IMR-90 (cell line): ENCODE results near the gene CTNND2. TPM values are rescaled to one million over a fixed set of nuclear protein-coding genes. Genes with fewer than 3 reads are reported as not detected.

Experiments
- ATAC-seq: fragments of 200-7000 bp; cut with Tn5 transposase; 2 replicates; pipeline ENCODE4 v1.9.1; 2020; ENCODE audit warnings: low read depth, mild to moderate bottlenecking, moderate library complexity
- BruUV-seq: library from RNA; stranded (reverse); fragments of 400-500 nt; replicated peaks from 2 replicates; lab custom pipeline; 2021; lab: Mats Ljungman, UMichigan
- CTCF ChIA-PET: fragments of 300-600 bp; formaldehyde crosslinking; extraction: SDS; loops from one replicate; lab custom pipeline; 2021; ENCODE audit warnings: antibody characterized with exemption; lab: Yijun Ruan, JAX
- POLR2A ChIA-PET: fragments of 300-600 bp; sonication (Branson Sonifier 250); formaldehyde crosslinking; loops from one replicate; lab custom pipeline; 2022; ENCODE audit warnings: antibody characterized with exemption; ENCODE audit not compliant: unreplicated experiment; lab: Charles Lee
- DNase-seq: peaks from one replicate; pipeline ENCODE4 v3.0.0; 2013
- H2AFZ ChIP-seq: replicated peaks from 2 replicates; pipeline ENCODE3; 2013; ENCODE audit warnings: low read length, mild to moderate bottlenecking; ENCODE audit not compliant: poor library complexity
- H2AK5ac ChIP-seq: 2 replicates; pipeline ENCODE4 v1.6.1; 2013; ENCODE audit warnings: low read depth, low read length, inconsistent platforms
- H2AK9ac ChIP-seq: replicated peaks from 2 replicates; pipeline ENCODE3; 2013; ENCODE audit warnings: mild to moderate bottlenecking, low read depth, low read length, moderate library complexity; ENCODE audit not compliant: poor library complexity
- H2BK120ac ChIP-seq: 2 replicates; pipeline ENCODE4 v1.6.1; 2013; ENCODE audit warnings: low read depth, low read length, inconsistent platforms
- H2BK15ac ChIP-seq: 3 replicates; pipeline ENCODE4 v1.6.1; 2013; ENCODE audit warnings: low read depth, low read length, inconsistent platforms
- H2BK20ac ChIP-seq: 2 replicates; pipeline ENCODE4 v1.6.1; 2013; ENCODE audit warnings: low read depth, mild to moderate bottlenecking, inconsistent platforms, low read length, moderate library complexity
- H2BK5ac ChIP-seq: 2 replicates; pipeline ENCODE4 v1.6.1; 2013; ENCODE audit warnings: mild to moderate bottlenecking, low read depth, low read length, inconsistent platforms; ENCODE audit not compliant: poor library complexity, severe bottlenecking
- H3K14ac ChIP-seq: replicated peaks from 2 replicates; pipeline ENCODE4 v1.6.1; 2013; ENCODE audit warnings: low read depth, low read length, inconsistent platforms
- H3K18ac ChIP-seq: 2 replicates; pipeline ENCODE4 v1.6.1; 2013; ENCODE audit warnings: low read depth, low read length, control low read depth
- H3K23ac ChIP-seq: 2 replicates; pipeline ENCODE4 v1.6.1; 2013; ENCODE audit warnings: low read depth, low read length, inconsistent platforms
- H3K27ac ChIP-seq: 2 replicates; pipeline ENCODE4 v1.5.1; 2013; ENCODE audit warnings: mild to moderate bottlenecking, control low read depth, low read length; ENCODE audit not compliant: insufficient read depth
- H3K27me3 ChIP-seq: 2 replicates; pipeline ENCODE4 v1.6.1; 2013; ENCODE audit warnings: low read length; ENCODE audit not compliant: control insufficient read depth, insufficient read depth
- H3K36me3 ChIP-seq: 2 replicates; pipeline ENCODE4 v1.6.1; 2013; ENCODE audit warnings: low read length, mixed read lengths; ENCODE audit not compliant: control insufficient read depth, insufficient read depth
- H3K4ac ChIP-seq: 2 replicates; pipeline ENCODE4 v1.6.1; 2013; ENCODE audit warnings: low read depth, low read length, inconsistent platforms
- H3K4me1 ChIP-seq: 2 replicates; pipeline ENCODE4 v1.6.1; 2013; ENCODE audit warnings: low read length, mixed read lengths; ENCODE audit not compliant: control insufficient read depth, insufficient read depth
- H3K4me2 ChIP-seq: 2 replicates; pipeline ENCODE4 v1.6.1; 2013; ENCODE audit warnings: low read depth, mild to moderate bottlenecking, control low read depth, low read length, moderate library complexity
- H3K4me3 ChIP-seq: 2 replicates; pipeline ENCODE4 v1.5.1; 2013; ENCODE audit warnings: low read depth, mild to moderate bottlenecking, control low read depth, low read length, moderate library complexity; ENCODE audit not compliant: insufficient read depth
- H3K56ac ChIP-seq: 2 replicates; pipeline ENCODE4 v1.6.1; 2013; ENCODE audit warnings: low read length, inconsistent platforms; ENCODE audit not compliant: insufficient read depth; ENCODE audit errors: extremely low read depth
- H3K79me1 ChIP-seq, 2 experiments: 2 replicates each; pipeline ENCODE4 v1.6.1; 2013; ENCODE audit warnings: low read length in 2 of 2, inconsistent platforms in 1 of 2, low read depth in 1 of 2
- H3K9ac ChIP-seq: 2 replicates; pipeline ENCODE4 v1.6.1; 2013; ENCODE audit warnings: low read depth, low read length, control low read depth
- H3K9me1 ChIP-seq: 2 replicates; pipeline ENCODE4 v1.6.1; 2013; ENCODE audit warnings: low read length, inconsistent platforms; ENCODE audit not compliant: insufficient read depth
- H3K9me3 ChIP-seq: 2 replicates; pipeline ENCODE4 v1.6.1; 2013; ENCODE audit warnings: low read length; ENCODE audit not compliant: control insufficient read depth, insufficient read depth
- H4K20me1 ChIP-seq: 2 replicates; pipeline ENCODE4 v1.6.1; 2013; ENCODE audit warnings: low read length, inconsistent platforms; ENCODE audit not compliant: insufficient read depth
- H4K5ac ChIP-seq: 2 replicates; pipeline ENCODE4 v1.6.1; 2013; ENCODE audit warnings: mild to moderate bottlenecking, low read depth, low read length, control low read depth
- H4K8ac ChIP-seq, 2 experiments: 2 replicates each; pipeline ENCODE4 v1.6.1; 2013; ENCODE audit warnings: low read depth in 2 of 2, low read length in 2 of 2, control low read depth in 1 of 2, inconsistent platforms in 1 of 2
- H4K91ac ChIP-seq: 2 replicates; pipeline ENCODE4 v1.6.1; 2013; ENCODE audit warnings: low read depth, low read length, inconsistent platforms; ENCODE audit not compliant: insufficient read depth
- CHD1 ChIP-seq: IDR thresholded peaks from 2 replicates; pipeline ENCODE4 v1.6.1; 2012; ENCODE audit warnings: low read depth, low read length, improper control_type of control experiment
- MXI1 ChIP-seq: IDR thresholded peaks from 2 replicates; pipeline ENCODE4 v1.6.1; 2012; ENCODE audit warnings: low read depth, mild to moderate bottlenecking, low read length, moderate library complexity, borderline replicate concordance
- NFE2L2 ChIP-seq: fragments of 150-350 bp; IDR thresholded peaks from 2 replicates; pipeline ENCODE4 v1.6.1; 2016; ENCODE audit warnings: low read depth, mild to moderate bottlenecking, low read length
- POLR2A ChIP-seq: IDR thresholded peaks from 2 replicates; pipeline ENCODE4 v1.6.1; 2012; ENCODE audit warnings: mild to moderate bottlenecking, low read depth, low read length
- RCOR1 ChIP-seq: IDR thresholded peaks from 2 replicates; pipeline ENCODE4 v1.6.1; 2012; ENCODE audit warnings: mild to moderate bottlenecking, low read length, improper control_type of control experiment; ENCODE audit not compliant: insufficient replicate concordance
- SMC3 ChIP-seq: fragments of 150-350 bp; IDR thresholded peaks from 2 replicates; pipeline ENCODE4 v1.6.1; 2016; ENCODE audit warnings: low read depth, mild to moderate bottlenecking, antibody characterized with exemption, low read length, moderate library complexity
- WGBS, 2 experiments: methylation state at CpG; one replicate each; pipeline versions ENCODE4 v1.1.5 to v1.1.7; 2013; ENCODE audit warnings: missing lambda C conversion rate in 2 of 2; ENCODE audit not compliant: insufficient read length in 1 of 2; ENCODE audit errors: extremely low coverage in 2 of 2; 5-methylcytosine and 5-hydroxymethylcytosine counted together
- dilution Hi-C: fragments of 300-500 bp; cut with HindIII; formaldehyde crosslinking; loops from one replicate; pipeline ENCODE4 v1.14.3; 2018; ENCODE audit warnings: low sequenced_read_pairs; ENCODE audit not compliant: unreplicated experiment
- in situ Hi-C: fragments of 300-500 bp; cut with MboI; formaldehyde crosslinking; loops from 3 replicates; pipeline ENCODE4 v1.14.3; 2019; ENCODE audit warnings: low sequenced_read_pairs, inconsistent platforms, mixed read lengths
- intact Hi-C: fragments of 100-400 bp; cut with micrococcal nuclease; formaldehyde crosslinking; loops from 2 replicates; pipeline ENCODE4 v1.10.0; 2022
- polyA plus RNA-seq, 3 experiments: library from polyadenylated mRNA; depleted of rRNA; stranded (reverse); fragments of >200 nt; gene quantifications; 2 replicates each; pipeline ENCODE4 v1.2.3, GENCODE V29; 2012; ENCODE audit warnings: low replicate concordance in 1 of 3
- total RNA-seq: library from RNA; depleted of rRNA; stranded (reverse); fragments of >200 nt; gene quantifications from 2 replicates; pipeline ENCODE4 v1.2.3, GENCODE V29; 2012
- TF ChIP-seq, protein P1 (sequence below): fragments of 150-350 bp; IDR thresholded peaks from 2 replicates; pipeline ENCODE4 v1.6.1; 2016; ENCODE audit warnings: low read depth, mild to moderate bottlenecking, low read length, moderate library complexity, borderline replicate concordance
- TF ChIP-seq, protein P2 (sequence below): fragments of 150-350 bp; IDR thresholded peaks from 2 replicates; pipeline ENCODE4 v1.6.1; 2017; ENCODE audit warnings: mild to moderate bottlenecking, antibody characterized with exemption, low read length, low read depth

CTNND2 gene
- total and polyA plus RNA-seq, 2 of the 4 experiments (the other 2 are of a cell fraction): not detected

DNA sequence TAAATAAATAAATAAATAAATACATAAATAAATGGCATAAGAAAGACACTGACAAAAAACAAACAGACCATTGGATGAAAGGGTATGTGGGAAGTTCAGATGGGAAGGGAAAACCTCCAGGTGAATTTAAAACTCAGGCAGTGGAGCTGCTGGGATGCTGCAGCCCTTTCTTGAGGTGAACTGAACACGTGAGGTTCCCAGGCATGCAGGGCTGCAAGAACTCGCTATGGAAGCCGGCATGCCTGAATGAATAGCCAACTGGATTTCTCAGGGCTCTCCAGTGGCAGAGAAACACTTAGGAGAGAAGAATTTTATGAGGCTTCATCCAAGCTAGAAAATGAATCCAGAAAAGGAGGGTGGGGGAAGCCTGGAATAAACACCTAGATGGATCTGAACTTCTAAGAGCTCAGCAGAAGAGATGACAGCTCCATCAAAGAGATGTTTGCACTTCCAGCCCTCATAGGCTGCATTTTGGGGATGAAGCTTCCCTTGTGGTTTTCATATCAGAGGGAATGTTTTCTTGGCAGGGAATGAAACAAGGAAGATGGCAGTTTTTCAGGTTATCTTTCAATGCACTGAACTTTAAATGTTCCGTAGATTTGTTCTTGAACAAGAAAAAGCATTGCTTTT lies 919.0 kb downstream of the CTNND2 start:
- Histone ChIP-seq H3K79me1 (no peaks in the 10 kb centered on the region), H3K9me1 (peaks cover 4% of the 10 kb centered on the region; the same call in 1 of the 2 replicates), H3K36me3 (no peaks in the 10 kb centered on the region), H3K18ac (no peak overlapping the region), H2AK9ac (no peak overlapping the region), H4K91ac (no peak overlapping the region), H4K5ac (no peak overlapping the region), H2BK20ac (no peak overlapping the region), H3K4ac (no peak overlapping the region), H2AK5ac (no peak overlapping the region), H2BK5ac (no peak overlapping the region), H2AFZ (no peak overlapping the region), H3K56ac (no peak overlapping the region), H3K9me3 (no peaks in the 10 kb centered on the region), H4K8ac (no peak overlapping the region), H3K14ac (no peak overlapping the region), H4K20me1 (no peaks in the 10 kb centered on the region), H3K4me2 (no peak overlapping the region), H3K27me3 (peaks cover 15% of the 10 kb centered on the region), H3K27ac (no peak overlapping the region), H3K9ac (no peak overlapping the region), H2BK120ac (no peak overlapping the region), H3K4me1 (no peaks in the 10 kb centered on the region), H2BK15ac (no peak overlapping the region), H3K4me3 (no peak overlapping the region), H3K23ac (no peak overlapping the region)
- ChIA-PET CTCF (no interaction called here), POLR2A (no interaction called here)
- ATAC-seq: no peak
- no TSS peak for BruUV-seq
- TF ChIP-seq MXI1: no peak
- TF ChIP-seq CHD1: no peak
- TF ChIP-seq SMC3: no peak
- no peak for TF ChIP-seq NFE2L2
- TF ChIP-seq, protein P1, sequence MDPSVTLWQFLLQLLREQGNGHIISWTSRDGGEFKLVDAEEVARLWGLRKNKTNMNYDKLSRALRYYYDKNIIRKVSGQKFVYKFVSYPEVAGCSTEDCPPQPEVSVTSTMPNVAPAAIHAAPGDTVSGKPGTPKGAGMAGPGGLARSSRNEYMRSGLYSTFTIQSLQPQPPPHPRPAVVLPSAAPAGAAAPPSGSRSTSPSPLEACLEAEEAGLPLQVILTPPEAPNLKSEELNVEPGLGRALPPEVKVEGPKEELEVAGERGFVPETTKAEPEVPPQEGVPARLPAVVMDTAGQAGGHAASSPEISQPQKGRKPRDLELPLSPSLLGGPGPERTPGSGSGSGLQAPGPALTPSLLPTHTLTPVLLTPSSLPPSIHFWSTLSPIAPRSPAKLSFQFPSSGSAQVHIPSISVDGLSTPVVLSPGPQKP: no peak
- no peak for TF ChIP-seq POLR2A
- no peak for TF ChIP-seq RCOR1
- TF ChIP-seq, protein P2, sequence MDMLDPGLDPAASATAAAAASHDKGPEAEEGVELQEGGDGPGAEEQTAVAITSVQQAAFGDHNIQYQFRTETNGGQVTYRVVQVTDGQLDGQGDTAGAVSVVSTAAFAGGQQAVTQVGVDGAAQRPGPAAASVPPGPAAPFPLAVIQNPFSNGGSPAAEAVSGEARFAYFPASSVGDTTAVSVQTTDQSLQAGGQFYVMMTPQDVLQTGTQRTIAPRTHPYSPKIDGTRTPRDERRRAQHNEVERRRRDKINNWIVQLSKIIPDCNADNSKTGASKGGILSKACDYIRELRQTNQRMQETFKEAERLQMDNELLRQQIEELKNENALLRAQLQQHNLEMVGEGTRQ: no peak
- in situ Hi-C loops: no loop called here
- 70% methylated on average over 2 of the region's 4 CpGs; no CpG with 5 or more reads in 1 of the 2 experiments for WGBS, 2 experiments
- intact Hi-C loops: loop anchor here (10.0 kb wide), 2 partner anchors 120 to 220 kb away; partner anchors contain the start of gene DAP
- dilution Hi-C loops: no loop called here
- DNase-seq: no peak
